A549 (cell line): Measurements from ENCODE around the gene KDM4D. TPM values are rescaled to one million over a fixed set of nuclear protein-coding genes. Genes with fewer than 3 reads are reported as not detected.

ENCODE experiments used
- ATAC-seq, 2 experiments: fragments of 200-7000 bp in 1 of 2; fragments of >200 bp in 1 of 2; cut with Nextera tagmentation in 1 of 2; cut with Tn5 transposase in 1 of 2; 3 replicates each; pipeline versions ENCODE4 v1.8.0 to v1.9.1; 2018 to 2020; ENCODE audit warnings: mild to moderate bottlenecking in 1 of 2, moderate library complexity in 1 of 2
- CTCF ChIA-PET: fragments of 300-600 bp; sonication (Branson Sonifier 250); formaldehyde crosslinking; extraction: SDS; loops from one replicate; lab custom pipeline; 2021; ENCODE audit warnings: antibody characterized with exemption, inconsistent platforms; lab: Yijun Ruan, JAX
- POLR2A ChIA-PET: fragments of 350-600 bp; formaldehyde crosslinking; extraction: SDS; loops from one replicate; lab custom pipeline; 2021; ENCODE audit warnings: antibody characterized with exemption, inconsistent platforms; lab: Yijun Ruan, JAX
- DNase-seq, 2 experiments: peaks; one replicate each; pipeline versions ENCODE4 v3.0.0 to v3.0.0-alpha.2; 2011 to 2016; ENCODE audit warnings: low read depth in 1 of 2, low spot score in 1 of 2
- FAIRE-seq: peaks from 2 replicates; lab custom pipeline; 2011; peaks lifted over from hg19 to GRCh38; lab: Jason Lieb, UNC
- H3K27ac ChIP-seq, 2 experiments: fragments of >200 bp; sonication (Bioruptor Twin); formaldehyde crosslinking; 3 replicates each; pipeline ENCODE4 v1.5.1; 2016 to 2017
- H3K4me1 ChIP-seq: fragments of >200 bp; sonication (Bioruptor Twin); formaldehyde crosslinking; 3 replicates; pipeline ENCODE4 v1.6.1; 2016
- H3K4me2 ChIP-seq: fragments of >200 bp; sonication (Bioruptor Twin); formaldehyde crosslinking; 3 replicates; pipeline ENCODE4 v1.6.1; 2016
- H3K4me3 ChIP-seq: fragments of >200 bp; sonication (Bioruptor Twin); formaldehyde crosslinking; 3 replicates; pipeline ENCODE4 v1.5.1; 2016
- H3K9me3 ChIP-seq: fragments of >200 bp; sonication (Bioruptor Twin); formaldehyde crosslinking; 3 replicates; pipeline ENCODE4 v1.6.1; 2016
- BHLHE40 ChIP-seq: IDR thresholded peaks from 2 replicates; pipeline ENCODE4 v1.6.1; 2012; ENCODE audit warnings: low read depth, low read length, inconsistent platforms
- CEBPB ChIP-seq, 2 experiments: fragments of >200 bp in 1 of 2; sonication (Bioruptor Twin) in 1 of 2; formaldehyde crosslinking in 1 of 2; IDR thresholded peaks; 2 replicates each; pipeline ENCODE4 v1.6.1; 2012 to 2016
- CTCF ChIP-seq: fragments of >200 bp; sonication (Bioruptor Twin); formaldehyde crosslinking; IDR thresholded peaks from 3 replicates; pipeline ENCODE4 v1.5.1; 2016
- ELK1 ChIP-seq: fragments of 150-350 bp; IDR thresholded peaks from 2 replicates; pipeline ENCODE4 v1.6.1; 2014; ENCODE audit warnings: low read depth, mild to moderate bottlenecking, low read length
- FOXS1 ChIP-seq: fragments of 250-450 bp; sonication (Bioruptor Pico); IDR thresholded peaks from 2 replicates; pipeline ENCODE4 v1.5.0; 2020; ENCODE audit warnings: mild to moderate bottlenecking, moderate library complexity
- HDAC2 ChIP-seq: fragments of 200-600 bp; sonication (generic); IDR thresholded peaks from 2 replicates; pipeline ENCODE4 v1.6.1; 2016
- HOXA7 ChIP-seq: fragments of 250-450 bp; sonication (Bioruptor Pico); IDR thresholded peaks from 2 replicates; pipeline ENCODE4 v1.5.0; 2020; ENCODE audit warnings: mild to moderate bottlenecking, moderate library complexity
- JUN ChIP-seq, 2 experiments: fragments of >200 bp; sonication (Bioruptor Twin); formaldehyde crosslinking; IDR thresholded peaks; 2 replicates in 1 of 2; 3 replicates in 1 of 2; pipeline ENCODE4 v1.6.1; 2016 to 2017
- MAX ChIP-seq: IDR thresholded peaks from 2 replicates; pipeline ENCODE4 v1.6.1; 2012
- MAZ ChIP-seq: fragments of 150-350 bp; IDR thresholded peaks from 2 replicates; pipeline ENCODE4 v1.6.1; 2014; ENCODE audit warnings: antibody characterized with exemption, low read depth, low read length, borderline replicate concordance
- MYC ChIP-seq: IDR thresholded peaks from 2 replicates; pipeline ENCODE4 v1.6.1; 2012; ENCODE audit warnings: mild to moderate bottlenecking, inconsistent platforms, low read length, improper control_type of control experiment, borderline replicate concordance
- RCOR1 ChIP-seq: fragments of 150-350 bp; IDR thresholded peaks from 2 replicates; pipeline ENCODE4 v1.6.1; 2014; ENCODE audit warnings: antibody characterized with exemption, low read length, low read depth
- REST ChIP-seq: fragments of 200-600 bp; sonication (generic); IDR thresholded peaks from 2 replicates; pipeline ENCODE4 v1.6.1; 2016; ENCODE audit warnings: antibody characterized with exemption, mild to moderate bottlenecking, moderate library complexity
- TP53 ChIP-seq: fragments of 250-450 bp; sonication (Bioruptor Pico); IDR thresholded peaks from 2 replicates; pipeline ENCODE4 v1.5.0; 2021; ENCODE audit warnings: mild to moderate bottlenecking, moderate library complexity
- ZFP36 ChIP-seq: fragments of 450-650 bp; IDR thresholded peaks from 2 replicates; pipeline ENCODE4 v1.6.1; 2014; ENCODE audit warnings: borderline replicate concordance; ENCODE audit not compliant: partially characterized antibody
- WGBS: methylation state at CpG from one replicate; pipeline ENCODE4 v1.1.6; 2017; ENCODE audit errors: missing lambda C conversion rate; 5-methylcytosine and 5-hydroxymethylcytosine counted together
- polyA plus RNA-seq, 4 experiments: library from polyadenylated mRNA; depleted of rRNA in 3 of 4; stranded (reverse); fragments of >200 nt; fragmentation: RNase III in 1 of 4; extraction: RNeasy Plus Mini Kit Qiagen cat#74134 plus additional on column Dnase treatment in 1 of 4; gene quantifications; 2 replicates in 3 of 4; 3 replicates in 1 of 4; pipeline ENCODE4 v1.2.3, GENCODE V29; 2011 to 2017

Gene KDM4D
- polyA plus RNA-seq, 2 of the 4 experiments (the other 2 are of a cell fraction), result 0.58 to 1.1 TPM

GRCh38 chr11:94933223-94934130 is 40.0 kb upstream of the KDM4D start:
- FAIRE-seq (no peak), ATAC-seq (no peak), DNase-seq (no peak)
- H3K4me2 ChIP-seq, result no peak overlapping the region
- H3K4me1 ChIP-seq, result no peaks in the 10 kb centered on the region
- POLR2A ChIA-PET, result interaction anchor here (0.6 kb wide), 1 partner anchor 15 kb away, joined by 4 read pairs; no protein-coding TSS in a partner anchor
- H3K4me3 ChIP-seq, result no peak overlapping the region
- TF ChIP-seq RCOR1, result no peak
- no peak for TF ChIP-seq FOXS1
- TF ChIP-seq ZFP36, result no peak
- TF ChIP-seq CEBPB (IDR thresholded peaks at IDR 0.05), result no peak
- CTCF ChIA-PET, result interaction anchor here (0.9 kb wide), 1 partner anchor 191 kb away, joined by 5 read pairs; no protein-coding TSS in a partner anchor
- H3K9me3 ChIP-seq, result no peaks in the 10 kb centered on the region
- no peak overlapping the region for H3K27ac ChIP-seq
- 52% methylated on average over 5 of the region's 5 CpGs for WGBS

- DNase-seq (no peak), FAIRE-seq (no peak), ATAC-seq (no peak)
- Histone ChIP-seq H3K9me3 (no peaks in the 10 kb centered on the region), H3K4me3 (no peak overlapping the region), H3K27ac (no peak overlapping the region), H3K4me1 (no peaks in the 10 kb centered on the region), H3K4me2 (no peak overlapping the region)
- TF ChIP-seq ELK1 (no peak), REST (no peak), HOXA7 (CRISPR knock-in tag) (no peak), BHLHE40 (no peak), MAX (no peak), HDAC2 (no peak), MAZ (no peak), CTCF (no peak), JUN (IDR thresholded peaks at IDR 0.05) (no peak), MYC (no peak), TP53 (no peak)
- ChIA-PET CTCF (interaction anchor here (0.9 kb wide), 1 partner anchor 192 kb away, joined by 5 read pairs; no protein-coding TSS in a partner anchor), POLR2A (no interaction called here)
- 91% methylated on average over 4 of the region's 4 CpGs for WGBS
Observed at GRCh38 chr11:94934362-94934761, 39.1 kb upstream of the KDM4D start.
